Islet precursor cell (in vitro differentiated cells): ENCODE data around the gene CLTCL1.
"Not testable (repeated sequence)": the region's sequence is repeated elsewhere in the genome, so short reads cannot be mapped to it uniquely, and the experiment has no call there.

Experiments used
- DNase-seq: peaks from one replicate; pipeline ENCODE4 v3.0.0-alpha.2; 2018

CLTCL1 gene

GRCh38 chr22:19291580-19292457, at the start of gene CLTCL1:
CLTCL1 (minus strand) TSS chr22:19291719; CDS start chr22:19291641, 78 bp downstream.
- peak; percentile 91 for DNase-seq

GRCh38 chr22:19337137-19337536, 45.6 kb upstream of the CLTCL1 start:
- no peak for DNase-seq

GRCh38 chr22:19336133-19337075, 44.9 kb upstream of the CLTCL1 start:
- DNase-seq, result no peak

GRCh38 chr22:19331975-19332374, 40.5 kb upstream of the CLTCL1 start:
- no peak for DNase-seq

- DNase-seq, result no peak
These were observed 40.0 kb upstream of the CLTCL1 start for GRCh38 chr22:19331474-19331873.

- no peak for DNase-seq
These were observed 39.4 kb upstream of the CLTCL1 start for GRCh38 chr22:19330865-19331418.

GRCh38 chr22:19330205-19330604, 38.7 kb upstream of the CLTCL1 start:
- not testable (repeated sequence) for DNase-seq

GRCh38 chr22:19329454-19329853, 37.9 kb upstream of the CLTCL1 start:
- no peak for DNase-seq

GRCh38 chr22:19325296-19325948, 33.9 kb upstream of the CLTCL1 start:
- no peak for DNase-seq

GRCh38 chr22:19323420-19323819, 31.9 kb upstream of the CLTCL1 start:
- not testable (repeated sequence) for DNase-seq

- no peak for DNase-seq
These were observed 30.2 kb upstream of the CLTCL1 start for GRCh38 chr22:19321757-19322156.

GRCh38 chr22:19320136-19320535, 28.6 kb upstream of the CLTCL1 start:
- DNase-seq, result not testable (repeated sequence)

- no peak for DNase-seq
These were observed 27.8 kb upstream of the CLTCL1 start for GRCh38 chr22:19319281-19319680.

GRCh38 chr22:19317865-19318264, 26.3 kb upstream of the CLTCL1 start:
- DNase-seq, result no peak

GRCh38 chr22:19307872-19308271, 16.4 kb upstream of the CLTCL1 start:
- no peak for DNase-seq

- DNase-seq, result not testable (repeated sequence)
These were observed 15.0 kb upstream of the CLTCL1 start for GRCh38 chr22:19306535-19306934.

- DNase-seq, result no peak
These were observed 13.0 kb upstream of the CLTCL1 start for GRCh38 chr22:19304547-19304946.

GRCh38 chr22:19303785-19304184, 12.3 kb upstream of the CLTCL1 start:
- no peak for DNase-seq

- no peak for DNase-seq
These were observed 4.2 kb upstream of the CLTCL1 start for GRCh38 chr22:19295733-19296132.

- no peak for DNase-seq
These were observed 1.1 kb upstream of the CLTCL1 start for GRCh38 chr22:19292458-19293230.

- peak; percentile 70 for DNase-seq
These were observed 320 bp downstream of the CLTCL1 start for GRCh38 chr22:19291218-19291579.
